HuH-7.5 (cell line): ENCODE results near the gene ACBD3.
A peak's percentile ranks its signal among the peaks of the same experiment; 100 is the strongest.
"Not testable (repeated sequence)": the region's sequence is repeated elsewhere in the genome, so short reads cannot be mapped to it uniquely, and the experiment has no call there.

Source experiments
- DNase-seq: peaks from one replicate; pipeline ENCODE4 v3.0.0; 2011; ENCODE audit warnings: low spot score

Gene ACBD3

GRCh38 chr1:226186124-226187018 is at the start of gene ACBD3:
Gene ACBD3 (minus strand): TSS chr1:226186741. CDS start chr1:226186675, 66 bp downstream.
- peak; percentile 90 for DNase-seq

GRCh38 chr1:226233806-226234205 is 47.3 kb upstream of the ACBD3 start:
- DNase-seq, result no peak

- DNase-seq, result no peak
Measured at GRCh38 chr1:226233293-226233692, 46.8 kb upstream of the ACBD3 start.

- no peak for DNase-seq
Measured at GRCh38 chr1:226226601-226227000, 40.1 kb upstream of the ACBD3 start.

GRCh38 chr1:226223786-226224244 is 37.3 kb upstream of the ACBD3 start:
- DNase-seq, result peak; percentile 63

GRCh38 chr1:226223157-226223785 is 36.7 kb upstream of the ACBD3 start, which contains the start of gene MIXL1:
Gene MIXL1 (plus strand): TSS chr1:226223664. CDS start chr1:226223682, 18 bp downstream.
- DNase-seq, result peak; percentile 64

- DNase-seq, result no peak
Measured at GRCh38 chr1:226222686-226223085, 36.1 kb upstream of the ACBD3 start.

GRCh38 chr1:226220473-226221189 is 34.1 kb upstream of the ACBD3 start:
- DNase-seq, result no peak

GRCh38 chr1:226217273-226217672 is 30.7 kb upstream of the ACBD3 start:
- no peak for DNase-seq

GRCh38 chr1:226216056-226216455 is 29.5 kb upstream of the ACBD3 start:
- no peak for DNase-seq

- DNase-seq, result no peak
Measured at GRCh38 chr1:226215239-226215638, 28.7 kb upstream of the ACBD3 start.

- no peak for DNase-seq
Measured at GRCh38 chr1:226212545-226212944, 26.0 kb upstream of the ACBD3 start.

GRCh38 chr1:226211181-226211821 is 24.8 kb upstream of the ACBD3 start:
- no peak for DNase-seq

GRCh38 chr1:226210571-226211176 is 24.1 kb upstream of the ACBD3 start:
- no peak for DNase-seq

- no peak for DNase-seq
Measured at GRCh38 chr1:226209307-226210059, 22.9 kb upstream of the ACBD3 start.

- DNase-seq, result no peak
Measured at GRCh38 chr1:226207048-226207447, 20.5 kb upstream of the ACBD3 start.

GRCh38 chr1:226204198-226204597 is 17.7 kb upstream of the ACBD3 start:
- no peak for DNase-seq

GRCh38 chr1:226203655-226204054 is 17.1 kb upstream of the ACBD3 start:
- no peak for DNase-seq

GRCh38 chr1:226203240-226203639 is 16.7 kb upstream of the ACBD3 start:
- DNase-seq, result no peak

- DNase-seq, result not testable (repeated sequence)
Measured at GRCh38 chr1:226202666-226203065, 16.1 kb upstream of the ACBD3 start.

GRCh38 chr1:226202246-226202645 is 15.7 kb upstream of the ACBD3 start:
- DNase-seq, result no peak
